Activated CD8-positive, alpha-beta T cell treated with anti-CD3 and anti-CD28 coated beads for 36 hours (primary cell): ENCODE measurements around the gene RETREG2. TPM values are rescaled to one million over a fixed set of nuclear protein-coding genes. Genes with fewer than 3 reads are reported as not detected.

Experiments
- ATAC-seq: fragments of 200-7000 bp; cut with Tn5 transposase; one replicate; pipeline ENCODE4 v1.10.0; 2021; ENCODE audit warnings: mild to moderate bottlenecking, moderate library complexity
- CTCF ChIA-PET: fragments of 350-600 bp; sonication (Branson Sonifier 250); formaldehyde crosslinking; loops from one replicate; lab custom pipeline; 2021; ENCODE audit warnings: antibody characterized with exemption; lab: Charles Lee
- POLR2A ChIA-PET: fragments of 350-600 bp; sonication (Branson Sonifier 250); formaldehyde crosslinking; loops from one replicate; lab custom pipeline; 2021; ENCODE audit warnings: antibody characterized with exemption; lab: Charles Lee
- DNase-seq: peaks from one replicate; pipeline ENCODE4 v3.0.0-alpha.2; 2020
- H3K27ac Mint-ChIP-seq: one replicate; pipeline ENCODE4 v1.8.0; 2021; ENCODE audit warnings: mild to moderate bottlenecking, mixed read lengths
- H3K27me3 Mint-ChIP-seq: one replicate; pipeline ENCODE4 v1.8.0; 2021; ENCODE audit warnings: mixed read lengths
- H3K36me3 Mint-ChIP-seq: one replicate; pipeline ENCODE4 v1.8.0; 2021; ENCODE audit warnings: low read depth, mixed read lengths
- H3K4me1 Mint-ChIP-seq: one replicate; pipeline ENCODE4 v1.8.0; 2021; ENCODE audit warnings: low read depth, mixed read lengths
- H3K4me3 Mint-ChIP-seq: one replicate; pipeline ENCODE4 v1.8.0; 2021; ENCODE audit warnings: mild to moderate bottlenecking, moderate library complexity, mixed read lengths
- H3K9me3 Mint-ChIP-seq: one replicate; pipeline ENCODE4 v1.8.0; 2021; ENCODE audit warnings: mixed read lengths
- intact Hi-C: fragments of 100-400 bp; cut with micrococcal nuclease; formaldehyde crosslinking; loops from one replicate; pipeline ENCODE4 v1.10.0; 2022
- total RNA-seq, 2 experiments: library from RNA; stranded (reverse); gene quantifications; one replicate each; pipeline ENCODE4 v1.2.3, GENCODE V29; 2021
- TF ChIP-seq, protein P1 (sequence below): fragments of 200-600 bp; IDR thresholded peaks from one replicate; pipeline ENCODE4 v1.8.0; 2022; ENCODE audit warnings: antibody characterized with exemption, mild to moderate bottlenecking

Gene RETREG2
- total RNA-seq, 2 experiments from 2014 or later: 63.8 to 67.8 TPM

- ChIA-PET CTCF (interaction anchor here (0.6 to 10.6 kb wide), 41 partner anchors 9 to 297 kb away, joined by 3 to 192 read pairs (median 4); partner anchors contain the start of genes ANKZF1, ATG9A, IHH and SLC23A3), POLR2A (no interaction called here)
- Mint-ChIP-seq H3K9me3 (no peaks in the 10 kb centered on the region), H3K4me1 (peaks cover 9% of the 10 kb centered on the region), H3K27ac (no peak overlapping the region), H3K36me3 (peaks cover 16% of the 10 kb centered on the region), H3K4me3 (no peak overlapping the region), H3K27me3 (no peaks in the 10 kb centered on the region)
- intact Hi-C loops: loop anchor here (2.0 to 5.0 kb wide), 2 partner anchors 98 to 197 kb away; no protein-coding TSS in a partner anchor
- DNase-seq (peak; percentile 36), ATAC-seq (peak; percentile 37)
- TF ChIP-seq, protein P1, sequence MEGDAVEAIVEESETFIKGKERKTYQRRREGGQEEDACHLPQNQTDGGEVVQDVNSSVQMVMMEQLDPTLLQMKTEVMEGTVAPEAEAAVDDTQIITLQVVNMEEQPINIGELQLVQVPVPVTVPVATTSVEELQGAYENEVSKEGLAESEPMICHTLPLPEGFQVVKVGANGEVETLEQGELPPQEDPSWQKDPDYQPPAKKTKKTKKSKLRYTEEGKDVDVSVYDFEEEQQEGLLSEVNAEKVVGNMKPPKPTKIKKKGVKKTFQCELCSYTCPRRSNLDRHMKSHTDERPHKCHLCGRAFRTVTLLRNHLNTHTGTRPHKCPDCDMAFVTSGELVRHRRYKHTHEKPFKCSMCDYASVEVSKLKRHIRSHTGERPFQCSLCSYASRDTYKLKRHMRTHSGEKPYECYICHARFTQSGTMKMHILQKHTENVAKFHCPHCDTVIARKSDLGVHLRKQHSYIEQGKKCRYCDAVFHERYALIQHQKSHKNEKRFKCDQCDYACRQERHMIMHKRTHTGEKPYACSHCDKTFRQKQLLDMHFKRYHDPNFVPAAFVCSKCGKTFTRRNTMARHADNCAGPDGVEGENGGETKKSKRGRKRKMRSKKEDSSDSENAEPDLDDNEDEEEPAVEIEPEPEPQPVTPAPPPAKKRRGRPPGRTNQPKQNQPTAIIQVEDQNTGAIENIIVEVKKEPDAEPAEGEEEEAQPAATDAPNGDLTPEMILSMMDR: peak; percentile 81
Observed at GRCh38 chr2:219155054-219155644, 22.9 kb upstream of the RETREG2 start.

DNA sequence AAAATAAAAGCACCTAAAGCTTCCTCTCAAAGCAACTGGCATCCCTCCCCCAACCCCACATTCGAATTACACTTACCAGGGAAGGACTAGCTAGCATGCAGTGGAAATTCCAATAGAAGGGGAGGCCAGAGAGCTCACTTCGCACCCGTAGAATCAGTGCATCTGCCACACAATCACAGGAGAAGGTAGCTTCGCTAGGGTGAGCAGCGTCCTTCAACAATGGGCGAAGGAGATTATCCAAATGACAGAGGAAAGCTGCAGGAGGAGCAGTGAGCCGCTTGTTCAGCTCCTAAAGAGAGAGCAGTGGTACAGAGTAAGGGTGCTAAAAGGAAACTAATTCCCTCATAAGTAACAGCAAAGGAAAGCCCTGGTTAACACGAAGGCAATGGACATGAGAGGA, 20.7 kb upstream of the RETREG2 start:
- Mint-ChIP-seq H3K9me3 (no peaks in the 10 kb centered on the region), H3K27ac (no peak overlapping the region), H3K4me3 (no peak overlapping the region), H3K4me1 (peaks cover 18% of the 10 kb centered on the region), H3K27me3 (no peaks in the 10 kb centered on the region), H3K36me3 (peaks cover 13% of the 10 kb centered on the region)
- no peak for DNase-seq
- POLR2A ChIA-PET: interaction anchor here (0.8 kb wide), 1 partner anchor 54 kb away, joined by 3 read pairs; no protein-coding TSS in a partner anchor
- TF ChIP-seq, protein P1: no peak
- intact Hi-C loops: loop anchor here (5.0 kb wide), 1 partner anchor 195 kb away; no protein-coding TSS in a partner anchor
- no peak for ATAC-seq
- CTCF ChIA-PET: interaction anchor here (0.8 to 10.6 kb wide), 16 partner anchors 16 to 194 kb away, joined by 3 to 192 read pairs (median 5); partner anchors contain the start of genes ABCB6, CNPPD1, IHH and SLC23A3

- H3K27me3 Mint-ChIP-seq: no peaks in the 10 kb centered on the region
- CTCF ChIA-PET: interaction anchor here (1.0 to 10.6 kb wide), 13 partner anchors 15 to 177 kb away, joined by 3 to 192 read pairs (median 8); partner anchors contain the start of genes CNPPD1, IHH and SLC23A3
- POLR2A ChIA-PET: interaction anchor here (0.8 to 1.0 kb wide), 2 partner anchors 29 to 54 kb away, joined by 3 read pairs; no protein-coding TSS in a partner anchor
- DNase-seq (no peak), ATAC-seq (no peak)
- H3K4me3 Mint-ChIP-seq: no peak overlapping the region
- no peak overlapping the region for H3K27ac Mint-ChIP-seq
- peaks cover 13% of the 10 kb centered on the region for H3K36me3 Mint-ChIP-seq
- intact Hi-C loops: loop anchor here (5.0 kb wide), 1 partner anchor 194 kb away; no protein-coding TSS in a partner anchor
- H3K9me3 Mint-ChIP-seq: no peaks in the 10 kb centered on the region
- peaks cover 18% of the 10 kb centered on the region for H3K4me1 Mint-ChIP-seq
- TF ChIP-seq, protein P1: no peak
Observed at GRCh38 chr2:219158025-219158424, 20.1 kb upstream of the RETREG2 start.

- no peaks in the 10 kb centered on the region for H3K9me3 Mint-ChIP-seq
Observed at GRCh38 chr2:219158586-219158985, 19.5 kb upstream of the RETREG2 start.

More at GRCh38 chr2:219158586-219158985, 19.5 kb upstream of the RETREG2 start:
- Mint-ChIP-seq H3K36me3 (peaks cover 13% of the 10 kb centered on the region), H3K4me3 (no peak overlapping the region), H3K27me3 (no peaks in the 10 kb centered on the region), H3K27ac (no peak overlapping the region), H3K4me1 (peaks cover 18% of the 10 kb centered on the region)
- POLR2A ChIA-PET: interaction anchor here (1.0 to 1.7 kb wide), 5 partner anchors 16 to 101 kb away, joined by 3 to 7 read pairs (median 3); partner anchors contain the start of genes ANKZF1 and ATG9A
- ATAC-seq: no peak
- CTCF ChIA-PET: interaction anchor here (0.7 to 10.6 kb wide), 26 partner anchors 8 to 261 kb away, joined by 3 to 192 read pairs (median 6); partner anchors contain the start of genes ANKZF1, ATG9A, CNPPD1 and IHH
- TF ChIP-seq, protein P1: no peak
- intact Hi-C loops: loop anchor here (5.0 kb wide), 1 partner anchor 194 kb away; no protein-coding TSS in a partner anchor
- DNase-seq: no peak
